ENCODE results near the gene RPS6KA5.

The RPS6KA5 gene

DNA sequence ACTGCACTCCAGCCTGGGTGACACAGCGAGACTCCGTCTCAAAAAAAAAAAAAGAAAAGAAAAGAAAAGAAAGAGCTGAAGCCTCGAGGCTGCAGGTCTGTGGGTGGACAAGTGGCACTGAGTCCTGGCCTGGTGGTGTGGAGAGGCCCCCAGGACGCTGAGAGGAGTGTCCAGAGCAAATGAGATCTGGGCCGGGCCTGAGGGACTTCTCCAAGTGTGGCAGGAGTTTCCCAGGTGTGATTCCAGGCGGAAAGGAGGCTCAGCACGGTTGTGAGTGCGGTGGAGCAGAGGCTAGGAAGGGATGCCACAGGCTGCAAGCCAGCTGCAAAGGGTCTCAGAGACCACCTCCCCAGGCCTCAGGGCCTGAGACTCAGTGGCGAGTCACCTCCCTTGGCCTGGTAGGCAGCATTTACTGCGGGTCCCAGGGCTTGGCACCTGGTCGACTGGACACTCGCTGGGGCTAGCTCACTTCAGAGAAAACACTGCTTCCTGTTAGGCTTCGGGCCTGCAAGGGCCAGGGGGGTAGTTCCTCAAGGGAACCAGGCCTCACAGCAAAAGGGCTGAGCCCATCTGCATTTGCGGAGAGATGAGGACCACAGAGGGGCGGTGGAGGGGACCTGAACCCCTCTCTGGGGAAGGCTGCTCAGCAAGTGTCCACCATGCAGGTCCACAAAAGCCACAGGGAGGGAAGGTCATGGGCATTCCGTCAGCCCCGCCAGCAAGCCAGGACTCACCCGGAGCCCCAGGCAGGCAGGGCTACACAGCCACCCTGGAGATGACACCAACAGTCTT is 256.0 kb downstream of the RPS6KA5 start:
- Histone ChIP-seq H3K27ac (ENCODE audit: low read depth, low read length, poor library complexity, severe bottlenecking) (no peak overlapping the region), H3K4me3 (ENCODE audit: low read depth, low read length, poor library complexity, severe bottlenecking) (no peak overlapping the region)
- TF ChIP-seq, protein P1, sequence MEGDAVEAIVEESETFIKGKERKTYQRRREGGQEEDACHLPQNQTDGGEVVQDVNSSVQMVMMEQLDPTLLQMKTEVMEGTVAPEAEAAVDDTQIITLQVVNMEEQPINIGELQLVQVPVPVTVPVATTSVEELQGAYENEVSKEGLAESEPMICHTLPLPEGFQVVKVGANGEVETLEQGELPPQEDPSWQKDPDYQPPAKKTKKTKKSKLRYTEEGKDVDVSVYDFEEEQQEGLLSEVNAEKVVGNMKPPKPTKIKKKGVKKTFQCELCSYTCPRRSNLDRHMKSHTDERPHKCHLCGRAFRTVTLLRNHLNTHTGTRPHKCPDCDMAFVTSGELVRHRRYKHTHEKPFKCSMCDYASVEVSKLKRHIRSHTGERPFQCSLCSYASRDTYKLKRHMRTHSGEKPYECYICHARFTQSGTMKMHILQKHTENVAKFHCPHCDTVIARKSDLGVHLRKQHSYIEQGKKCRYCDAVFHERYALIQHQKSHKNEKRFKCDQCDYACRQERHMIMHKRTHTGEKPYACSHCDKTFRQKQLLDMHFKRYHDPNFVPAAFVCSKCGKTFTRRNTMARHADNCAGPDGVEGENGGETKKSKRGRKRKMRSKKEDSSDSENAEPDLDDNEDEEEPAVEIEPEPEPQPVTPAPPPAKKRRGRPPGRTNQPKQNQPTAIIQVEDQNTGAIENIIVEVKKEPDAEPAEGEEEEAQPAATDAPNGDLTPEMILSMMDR (IDR thresholded peaks at IDR 0.05; ENCODE audit: low read length) = no peak
- TF ChIP-seq EZH2 (IDR thresholded peaks at IDR 0.05; ENCODE audit: borderline replicate concordance, low read length) = no peak

DNA sequence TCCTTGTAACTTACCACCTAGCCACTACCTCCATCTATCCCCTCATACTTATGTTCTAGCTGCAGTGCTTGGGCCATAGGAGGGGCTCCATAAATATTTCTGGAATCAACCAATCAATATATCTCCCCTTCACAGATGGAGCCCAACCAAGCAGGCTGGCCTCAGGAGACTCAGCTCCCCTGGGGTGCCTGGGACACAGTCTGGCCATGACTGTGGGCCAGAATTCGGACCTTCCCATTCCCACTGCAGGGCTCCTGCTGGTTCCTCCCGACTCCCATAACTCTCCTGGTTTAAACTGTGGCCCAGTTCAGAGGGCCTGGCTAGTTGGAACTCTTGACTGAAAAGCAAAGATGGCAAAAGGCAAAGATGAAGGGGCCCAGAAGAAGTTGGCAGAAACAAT is 257.2 kb downstream of the RPS6KA5 start:
- Histone ChIP-seq H3F3A (ENCODE audit: insufficient read depth, low read length) (no peaks in the 10 kb centered on the region), H3K36me3 (ENCODE audit: insufficient read depth, low read length) (no peaks in the 10 kb centered on the region), H3K9ac (ENCODE audit: low read length) (no peak overlapping the region), H4K20me1 (ENCODE audit: insufficient read depth, low read length) (no peaks in the 10 kb centered on the region), H3K4me1 (ENCODE audit: insufficient read depth, low read length, severe bottlenecking) (peaks cover 4% of the 10 kb centered on the region), H3K9me3 (ENCODE audit: low read length) (no peaks in the 10 kb centered on the region), H2AFZ (ENCODE audit: low read length) (no peak overlapping the region), H3K27me3 (ENCODE audit: insufficient read depth, low read length) (no peaks in the 10 kb centered on the region), H3K9me2 (ENCODE audit: low read depth, low read length) (no peaks in the 10 kb centered on the region), H3K27ac (ENCODE audit: low read depth, low read length, poor library complexity, severe bottlenecking) (no peak overlapping the region), H3K4me3 (ENCODE audit: low read depth, low read length, poor library complexity, severe bottlenecking) (no peak overlapping the region), H3K79me2 (ENCODE audit: insufficient read depth, low read length) (no peaks in the 10 kb centered on the region), H3K4me2 (ENCODE audit: low read length) (no peak overlapping the region)
- TF ChIP-seq, protein P1 (IDR thresholded peaks at IDR 0.05; ENCODE audit: low read length) = no peak
- no peak for TF ChIP-seq EZH2 (IDR thresholded peaks at IDR 0.05; ENCODE audit: borderline replicate concordance, low read length)

More for the DNA sequence above, 256.0 kb downstream of the RPS6KA5 start:
- Histone ChIP-seq H3K27me3 (ENCODE audit: insufficient read depth, low read length) (no peaks in the 10 kb centered on the region), H3K9me2 (ENCODE audit: low read depth, low read length) (no peaks in the 10 kb centered on the region), H3K9ac (ENCODE audit: low read length) (no peak overlapping the region), H4K20me1 (ENCODE audit: insufficient read depth, low read length) (no peaks in the 10 kb centered on the region), H3K4me2 (ENCODE audit: low read length) (no peak overlapping the region), H3K9me3 (ENCODE audit: low read length) (no peaks in the 10 kb centered on the region), H3K79me2 (ENCODE audit: insufficient read depth, low read length) (no peaks in the 10 kb centered on the region), H3K36me3 (ENCODE audit: insufficient read depth, low read length) (no peaks in the 10 kb centered on the region), H2AFZ (ENCODE audit: low read length) (no peak overlapping the region), H3K4me1 (ENCODE audit: insufficient read depth, low read length, severe bottlenecking) (peaks cover 4% of the 10 kb centered on the region), H3F3A (ENCODE audit: insufficient read depth, low read length) (no peaks in the 10 kb centered on the region)

DNA sequence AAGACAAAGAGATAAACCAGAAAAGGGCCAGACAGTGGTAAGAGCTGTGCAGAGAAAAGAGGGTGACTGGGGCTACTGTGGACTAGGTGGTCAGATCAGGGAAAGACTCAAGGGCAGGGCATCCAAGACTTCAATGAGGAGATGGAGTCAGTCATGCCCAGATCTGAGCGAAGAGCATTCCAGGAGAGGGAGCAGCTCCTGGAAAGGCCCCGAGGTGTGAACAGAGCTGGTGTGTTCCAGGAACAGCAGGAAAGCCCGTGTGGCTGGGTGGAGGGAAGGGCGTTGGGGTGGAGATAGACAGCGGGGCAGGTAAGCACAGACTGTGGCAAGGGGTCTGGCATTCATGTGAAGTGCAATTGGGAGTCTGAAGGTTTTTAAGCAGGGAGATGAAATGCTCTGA is 261.0 kb downstream of the RPS6KA5 start:
- Histone ChIP-seq H3K27ac (ENCODE audit: low read depth, low read length, poor library complexity, severe bottlenecking) (no peak overlapping the region), H3F3A (ENCODE audit: insufficient read depth, low read length) (no peaks in the 10 kb centered on the region), H4K20me1 (ENCODE audit: insufficient read depth, low read length) (no peaks in the 10 kb centered on the region), H3K4me3 (ENCODE audit: low read depth, low read length, poor library complexity, severe bottlenecking) (no peak overlapping the region), H3K4me1 (ENCODE audit: insufficient read depth, low read length, severe bottlenecking) (peaks cover 4% of the 10 kb centered on the region), H3K4me2 (ENCODE audit: low read length) (no peak overlapping the region), H2AFZ (ENCODE audit: low read length) (no peak overlapping the region), H3K27me3 (ENCODE audit: insufficient read depth, low read length) (no peaks in the 10 kb centered on the region; the same call in 1 of the 2 replicates), H3K9ac (ENCODE audit: low read length) (no peak overlapping the region), H3K9me3 (ENCODE audit: low read length) (no peaks in the 10 kb centered on the region), H3K79me2 (ENCODE audit: insufficient read depth, low read length) (no peaks in the 10 kb centered on the region), H3K36me3 (ENCODE audit: insufficient read depth, low read length) (no peaks in the 10 kb centered on the region), H3K9me2 (ENCODE audit: low read depth, low read length) (no peaks in the 10 kb centered on the region)
- TF ChIP-seq EZH2 (IDR thresholded peaks at IDR 0.05; ENCODE audit: borderline replicate concordance, low read length) = no peak
- TF ChIP-seq, protein P1 (IDR thresholded peaks at IDR 0.05; ENCODE audit: low read length) = no peak
